GM21619 (cell line): ENCODE measurements around the gene KCNH5.
"Not testable (repeated sequence)": the region's sequence is repeated elsewhere in the genome, so short reads cannot be mapped to it uniquely, and the experiment has no call there.

Source experiments
- ATAC-seq: cut with Tn5 transposase; IDR thresholded peaks from one replicate; pipeline ENCODE4 v1.9.1; 2021; ENCODE audit not compliant: unreplicated experiment

Gene KCNH5

GRCh38 chr14:62759796-62760195 lies 285.5 kb downstream of the KCNH5 start:
- no peak for ATAC-seq

- not testable (repeated sequence) for ATAC-seq
These were observed 298.4 kb downstream of the KCNH5 start for GRCh38 chr14:62746881-62747280.

GRCh38 chr14:62745496-62745895 lies 299.8 kb downstream of the KCNH5 start:
- no peak for ATAC-seq

- ATAC-seq, result no peak
These were observed 301.7 kb downstream of the KCNH5 start for GRCh38 chr14:62743560-62743959.

- ATAC-seq, result no peak
These were observed 302.1 kb downstream of the KCNH5 start for GRCh38 chr14:62743118-62743517.

- no peak for ATAC-seq
These were observed 305.6 kb downstream of the KCNH5 start for GRCh38 chr14:62739647-62740046.

- no peak for ATAC-seq
These were observed 308.9 kb downstream of the KCNH5 start for GRCh38 chr14:62736048-62737043.

GRCh38 chr14:62734831-62735230 lies 310.4 kb downstream of the KCNH5 start:
- ATAC-seq, result no peak

- ATAC-seq, result no peak
These were observed 322.9 kb downstream of the KCNH5 start for GRCh38 chr14:62722406-62722805.

GRCh38 chr14:62718629-62719028 lies 326.6 kb downstream of the KCNH5 start:
- ATAC-seq, result no peak

GRCh38 chr14:62711351-62712023 lies 333.8 kb downstream of the KCNH5 start:
- ATAC-seq, result no peak

- no peak for ATAC-seq
These were observed 334.4 kb downstream of the KCNH5 start for GRCh38 chr14:62710811-62711210.

- no peak for ATAC-seq
These were observed 335.5 kb downstream of the KCNH5 start for GRCh38 chr14:62709773-62710172.

- no peak for ATAC-seq
These were observed 339.0 kb downstream of the KCNH5 start for GRCh38 chr14:62706217-62706616.

- no peak for ATAC-seq
These were observed 347.8 kb downstream of the KCNH5 start for GRCh38 chr14:62697461-62697860.

- ATAC-seq, result no peak
These were observed 348.3 kb downstream of the KCNH5 start for GRCh38 chr14:62696929-62697328.

GRCh38 chr14:62696331-62696924 lies 348.8 kb downstream of the KCNH5 start:
- no peak for ATAC-seq

- ATAC-seq, result no peak
These were observed 351.2 kb downstream of the KCNH5 start for GRCh38 chr14:62694075-62694474.

- ATAC-seq, result no peak
These were observed 352.7 kb downstream of the KCNH5 start for GRCh38 chr14:62692490-62693106.

GRCh38 chr14:62691647-62692489 lies 353.4 kb downstream of the KCNH5 start:
- no peak for ATAC-seq
